CD14-positive monocyte (primary cell): Measurements from ENCODE around the gene RAB24. TPM values are rescaled to one million over a fixed set of nuclear protein-coding genes. Genes with fewer than 3 reads are reported as not detected.

Experiments
- DNase-seq, 3 donors: peaks; one replicate each; pipeline ENCODE4 v3.0.0-alpha.2; 2011 to 2022
- H2AFZ ChIP-seq: 2 replicates; pipeline ENCODE4 v1.6.0; 2012; ENCODE audit warnings: mild to moderate bottlenecking, low read depth, low read length, inconsistent platforms; ENCODE audit not compliant: insufficient read depth, poor library complexity, severe bottlenecking
- H3K27ac ChIP-seq, 2 donors: 1 replicate in 1 of 2; 2 replicates in 1 of 2; pipeline ENCODE4 v1.5.1; 2012 to 2013; ENCODE audit warnings: low read length in 2 of 2, control low read depth in 1 of 2, inconsistent platforms in 1 of 2, low read depth in 1 of 2, mild to moderate bottlenecking in 1 of 2
- H3K27me3 ChIP-seq, 2 donors: one replicate each; pipeline versions ENCODE4 v1.6.0 to v1.6.1; 2011 to 2013; ENCODE audit warnings: low read length in 2 of 2; ENCODE audit not compliant: control insufficient read depth in 2 of 2, insufficient read depth in 2 of 2
- H3K36me3 ChIP-seq, 2 donors: replicated peaks in 1 of 2; 1 replicate in 1 of 2; 2 replicates in 1 of 2; pipeline versions ENCODE4 v1.5.1 to v1.6.1; 2012 to 2013; ENCODE audit warnings: low read length in 2 of 2, control low read depth in 1 of 2, inconsistent platforms in 1 of 2, mild to moderate bottlenecking in 1 of 2; ENCODE audit not compliant: insufficient read depth in 2 of 2, control insufficient read depth in 1 of 2
- H3K4me1 ChIP-seq, 2 donors: 1 replicate in 1 of 2; 2 replicates in 1 of 2; pipeline versions ENCODE4 v1.5.1 to v1.6.1; 2012 to 2013; ENCODE audit warnings: low read length in 2 of 2, control low read depth in 1 of 2, inconsistent platforms in 1 of 2, mild to moderate bottlenecking in 1 of 2, moderate library complexity in 1 of 2; ENCODE audit not compliant: insufficient read depth in 2 of 2, control insufficient read depth in 1 of 2
- H3K4me2 ChIP-seq: replicated peaks from 2 replicates; pipeline ENCODE3; 2012; ENCODE audit warnings: low read length, moderate library complexity, mild to moderate bottlenecking; ENCODE audit not compliant: poor library complexity, severe bottlenecking; ENCODE audit errors: extremely low read depth
- H3K4me3 ChIP-seq, 3 experiments: fragments of 200-600 bp in 1 of 3; sonication (generic) in 1 of 3; replicated peaks in 1 of 3; 1 replicate in 2 of 3; 2 replicates in 1 of 3; pipeline ENCODE4 v1.5.1; 2011 to 2013; ENCODE audit warnings: low read length in 3 of 3, mild to moderate bottlenecking in 3 of 3, control low read depth in 2 of 3, low read depth in 2 of 3, inconsistent platforms in 1 of 3, moderate library complexity in 1 of 3
- H3K79me2 ChIP-seq: 2 replicates; pipeline ENCODE4 v1.6.0; 2012; ENCODE audit warnings: mild to moderate bottlenecking, control low read depth, inconsistent platforms, low read length, moderate library complexity; ENCODE audit not compliant: insufficient read depth
- H3K9ac ChIP-seq: 2 replicates; pipeline ENCODE4 v1.6.0; 2017; ENCODE audit warnings: low read length, mild to moderate bottlenecking; ENCODE audit not compliant: insufficient read depth, poor library complexity, severe bottlenecking
- H3K9me3 ChIP-seq, 2 donors: replicated peaks in 1 of 2; 1 replicate in 1 of 2; 2 replicates in 1 of 2; pipeline versions ENCODE4 v1.5.1 to v1.6.1; 2012 to 2013; ENCODE audit warnings: low read length in 2 of 2, control low read depth in 1 of 2; ENCODE audit not compliant: control insufficient read depth in 1 of 2, insufficient read depth in 1 of 2
- H4K20me1 ChIP-seq: 2 replicates; pipeline ENCODE4 v1.6.0; 2012; ENCODE audit warnings: mild to moderate bottlenecking, low read length, control low read depth, moderate library complexity; ENCODE audit not compliant: insufficient read depth
- H3K27ac Mint-ChIP-seq, 7 donors: one replicate each; pipeline ENCODE4 v1.8.0; 2020; ENCODE audit warnings: mild to moderate bottlenecking in 7 of 7, mixed read lengths in 7 of 7, moderate library complexity in 6 of 7, inconsistent platforms in 2 of 7
- H3K27me3 Mint-ChIP-seq, 3 donors: one replicate each; pipeline ENCODE4 v1.8.0; 2021 to 2022; ENCODE audit warnings: low read depth in 3 of 3, mild to moderate bottlenecking in 3 of 3, mixed read lengths in 3 of 3, moderate library complexity in 3 of 3, inconsistent platforms in 1 of 3
- H3K36me3 Mint-ChIP-seq, 2 donors: one replicate each; pipeline ENCODE4 v1.8.0; 2020; ENCODE audit warnings: mixed read lengths in 2 of 2, inconsistent platforms in 1 of 2, mild to moderate bottlenecking in 1 of 2
- H3K4me1 Mint-ChIP-seq: one replicate; pipeline ENCODE4 v1.8.0; 2020; ENCODE audit warnings: mild to moderate bottlenecking, mixed read lengths
- H3K4me3 Mint-ChIP-seq, 2 donors: one replicate each; pipeline ENCODE4 v1.8.0; 2020; ENCODE audit warnings: mild to moderate bottlenecking in 2 of 2, mixed read lengths in 2 of 2, moderate library complexity in 1 of 2
- H3K9me3 Mint-ChIP-seq, 7 donors: one replicate each; pipeline ENCODE4 v1.8.0; 2020 to 2022; ENCODE audit warnings: mixed read lengths in 7 of 7, mild to moderate bottlenecking in 6 of 7, moderate library complexity in 6 of 7, inconsistent platforms in 2 of 7
- whole genome bisulfite sequencing: methylation state at CpG from one replicate; pipeline ENCODE4 v1.1.5; 2013; ENCODE audit warnings: missing lambda C conversion rate; ENCODE audit not compliant: insufficient coverage; 5-methylcytosine and 5-hydroxymethylcytosine counted together
- intact Hi-C, 2 donors: fragments of 100-400 bp; cut with micrococcal nuclease; formaldehyde crosslinking; loops; one replicate each; pipeline versions ENCODE4 v1.15.0 to v1.15.1; 2023
- polyA plus RNA-seq, 3 donors: library from polyadenylated mRNA; depleted of rRNA in 1 of 3; unstranded in 2 of 3; stranded (reverse) in 1 of 3; fragments of 300-500 nt in 2 of 3; fragments of >200 nt in 1 of 3; fragmentation: Illumina TruSeq in 2 of 3; gene quantifications; 1 replicate in 2 of 3; 2 replicates in 1 of 3; pipeline ENCODE4 v1.2.3, GENCODE V29; 2012 to 2021
- TF ChIP-seq, protein P1 (sequence below): fragments of 200-600 bp; IDR thresholded peaks from one replicate; pipeline ENCODE4 v1.8.0; 2022; ENCODE audit warnings: antibody characterized with exemption, mild to moderate bottlenecking

Gene RAB24
- polyA plus RNA-seq, 3 donors: 74.3 to 465 (median 94.4) TPM

DNA sequence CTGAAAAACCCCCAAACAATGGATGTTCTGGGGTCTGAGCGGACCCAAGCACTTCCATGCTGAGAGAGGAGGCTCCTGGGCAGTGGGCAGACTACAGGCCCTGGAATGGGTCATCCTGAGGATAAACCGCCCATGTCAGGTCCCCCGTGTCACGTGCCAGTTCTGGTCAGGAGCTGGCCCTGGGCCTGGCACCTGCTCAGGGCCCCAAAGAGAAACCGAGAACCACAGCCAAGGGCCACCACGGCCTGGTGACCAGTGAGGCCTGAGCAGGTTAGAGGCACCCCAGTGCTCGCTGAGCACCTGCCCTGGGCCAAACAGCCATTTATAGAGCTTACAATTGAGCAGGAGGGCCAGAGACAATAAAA, 32.2 kb upstream of the RAB24 start:
- no peak overlapping the region for H3K4me2 ChIP-seq
- Mint-ChIP-seq H3K4me3 (no peak overlapping the region), H3K4me1 (peaks cover 14% of the 10 kb centered on the region), H3K36me3 (peaks cover 85 to 96% of the 10 kb centered on the region in 2 donors), H3K9me3 (peaks cover 0 to 2% (median 0%) of the 10 kb centered on the region in 7 donors), H3K27ac (no peak overlapping the region), H3K27me3 (peaks cover 2 to 10% (median 3%) of the 10 kb centered on the region in 3 donors)
- H3K9me3 ChIP-seq: no peaks in the 10 kb centered on the region
- no peaks in the 10 kb centered on the region for H3K27me3 ChIP-seq
- TF ChIP-seq, protein P1, sequence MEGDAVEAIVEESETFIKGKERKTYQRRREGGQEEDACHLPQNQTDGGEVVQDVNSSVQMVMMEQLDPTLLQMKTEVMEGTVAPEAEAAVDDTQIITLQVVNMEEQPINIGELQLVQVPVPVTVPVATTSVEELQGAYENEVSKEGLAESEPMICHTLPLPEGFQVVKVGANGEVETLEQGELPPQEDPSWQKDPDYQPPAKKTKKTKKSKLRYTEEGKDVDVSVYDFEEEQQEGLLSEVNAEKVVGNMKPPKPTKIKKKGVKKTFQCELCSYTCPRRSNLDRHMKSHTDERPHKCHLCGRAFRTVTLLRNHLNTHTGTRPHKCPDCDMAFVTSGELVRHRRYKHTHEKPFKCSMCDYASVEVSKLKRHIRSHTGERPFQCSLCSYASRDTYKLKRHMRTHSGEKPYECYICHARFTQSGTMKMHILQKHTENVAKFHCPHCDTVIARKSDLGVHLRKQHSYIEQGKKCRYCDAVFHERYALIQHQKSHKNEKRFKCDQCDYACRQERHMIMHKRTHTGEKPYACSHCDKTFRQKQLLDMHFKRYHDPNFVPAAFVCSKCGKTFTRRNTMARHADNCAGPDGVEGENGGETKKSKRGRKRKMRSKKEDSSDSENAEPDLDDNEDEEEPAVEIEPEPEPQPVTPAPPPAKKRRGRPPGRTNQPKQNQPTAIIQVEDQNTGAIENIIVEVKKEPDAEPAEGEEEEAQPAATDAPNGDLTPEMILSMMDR: no peak
- intact Hi-C loops: no loop called here
- no peak overlapping the region for H3K4me3 ChIP-seq
- peaks cover 84 to 96% of the 10 kb centered on the region in 2 donors for H3K36me3 ChIP-seq
- no peak overlapping the region for H2AFZ ChIP-seq
- peaks cover 17% of the 10 kb centered on the region for H3K79me2 ChIP-seq
- H3K4me1 ChIP-seq: peaks cover 2 to 6% of the 10 kb centered on the region in 2 donors
- 100% methylated on average over 7 of the region's 7 CpGs for WGBS
- H4K20me1 ChIP-seq: peaks cover 95% of the 10 kb centered on the region
- no peak for DNase-seq
- no peak overlapping the region for H3K9ac ChIP-seq
- H3K27ac ChIP-seq: no peak overlapping the region

DNA sequence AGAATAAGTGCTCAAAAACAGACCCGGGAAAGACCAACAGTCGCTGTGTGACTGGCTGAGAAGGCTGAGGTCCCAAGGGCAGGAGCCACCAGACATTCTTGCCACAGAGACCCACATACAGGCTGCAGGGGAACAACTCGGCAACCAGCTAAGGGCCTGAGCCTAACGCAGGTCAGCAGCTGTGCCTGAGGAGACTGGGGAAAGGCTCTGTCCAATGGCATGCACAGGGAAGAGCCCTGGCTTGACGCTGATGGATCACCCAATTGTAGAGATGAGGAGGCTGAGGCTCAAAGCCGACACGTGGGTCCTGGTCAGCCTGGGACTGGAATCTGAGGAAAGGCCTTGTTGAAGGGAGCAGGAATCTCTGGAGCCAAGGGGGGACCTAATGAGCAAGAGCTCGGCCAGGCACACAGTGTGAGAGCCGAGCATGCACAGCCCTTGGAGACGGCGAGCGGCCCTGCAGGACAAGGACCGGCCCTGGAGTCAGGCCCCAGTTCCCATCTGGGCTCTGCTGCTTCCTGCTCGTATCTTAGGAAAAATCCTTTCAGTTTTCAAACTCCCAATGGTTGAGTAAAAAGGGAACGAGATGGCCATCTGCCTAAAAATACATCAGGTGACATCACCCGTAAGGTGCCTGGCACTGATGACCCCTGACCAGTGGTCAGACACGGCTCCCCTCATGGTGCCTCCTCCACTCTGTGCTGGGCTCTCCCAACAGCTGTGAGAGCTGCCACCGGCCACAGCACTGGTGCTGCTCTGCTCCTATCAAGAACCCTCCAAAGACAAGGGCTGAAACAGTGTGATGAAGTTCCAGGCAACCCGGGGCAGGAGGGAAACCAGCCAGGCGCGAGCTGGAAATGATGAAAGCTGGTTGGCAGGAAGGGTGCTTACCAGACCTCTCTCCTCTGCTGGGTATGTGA, 31.5 kb upstream of the RAB24 start:
- DNase-seq: no peak
- Histone ChIP-seq H3K9ac (no peak overlapping the region), H2AFZ (no peak overlapping the region), H3K27me3 (no peaks in the 10 kb centered on the region), H3K4me2 (no peak overlapping the region), H3K79me2 (peaks cover 13% of the 10 kb centered on the region), H3K27ac (no peak overlapping the region), H3K4me1 (peaks cover 2 to 6% of the 10 kb centered on the region in 2 donors), H3K9me3 (no peaks in the 10 kb centered on the region), H4K20me1 (peaks cover 95% of the 10 kb centered on the region), H3K36me3 (peaks cover 91 to 98% of the 10 kb centered on the region in 2 donors), H3K4me3 (no peak overlapping the region)
- TF ChIP-seq, protein P1: no peak
- peaks cover 88 to 97% of the 10 kb centered on the region in 2 donors for H3K36me3 Mint-ChIP-seq
- intact Hi-C loops: no loop called here
- H3K4me3 Mint-ChIP-seq: no peak overlapping the region
- H3K9me3 Mint-ChIP-seq: peaks cover 0 to 2% (median 0%) of the 10 kb centered on the region in 7 donors
- WGBS: 96% methylated on average over 17 of the region's 21 CpGs
- H3K4me1 Mint-ChIP-seq: peaks cover 14% of the 10 kb centered on the region
- no peak overlapping the region for H3K27ac Mint-ChIP-seq
- peaks cover 2 to 9% (median 3%) of the 10 kb centered on the region in 3 donors for H3K27me3 Mint-ChIP-seq
